ENCODE data around the gene MYRF. TPM values are rescaled to one million over a fixed set of nuclear protein-coding genes. Genes with fewer than 3 reads are reported as not detected.

MYRF gene
- total and polyA plus RNA-seq, 9 of the 15 experiments (the other 6 are each of a cell fraction or from before 2014, with no cell fraction given), result 2.3 to 25.8 (median 7.1) TPM

- TF ChIP-seq JUN (IDR thresholded peaks at IDR 0.05; ENCODE audit: borderline replicate concordance, low read depth, low read length), result no peak
- peak; percentile 3; the same call in 1 of the 2 replicates for TF ChIP-seq JUN (CRISPR knock-in tag; IDR thresholded peaks at IDR 0.05; ENCODE audit: borderline replicate concordance)
- TF ChIP-seq MCM5 (IDR thresholded peaks at IDR 0.05; ENCODE audit: low read depth), result no peak
- no peak for TF ChIP-seq ZNF830 (CRISPR knock-in tag; IDR thresholded peaks at IDR 0.05)
- no peak for TF ChIP-seq EP300 (IDR thresholded peaks at IDR 0.05; ENCODE audit: low read length)
- no peak for TF ChIP-seq ZNF584 (CRISPR knock-in tag; IDR thresholded peaks at IDR 0.05; ENCODE audit: low read depth)
- TF ChIP-seq ZFPM2 (CRISPR knock-in tag; IDR thresholded peaks at IDR 0.05), result no peak
- no peak for TF ChIP-seq LEF1 (IDR thresholded peaks at IDR 0.05)
- no peak for TF ChIP-seq MED1 (CRISPR knock-in tag; IDR thresholded peaks at IDR 0.05; ENCODE audit: borderline replicate concordance)
- TF ChIP-seq ZNF431 (CRISPR knock-in tag; IDR thresholded peaks at IDR 0.05), result no peak
- TF ChIP-seq FOSL1 (tag; conservative IDR thresholded peaks at IDR 0.05), result 0 out of 2 replicates have a peak, but pooled peaks have one; percentile 4
- TF ChIP-seq ZNF592 (IDR thresholded peaks at IDR 0.05), result no peak
- TF ChIP-seq KLF6 (CRISPR knock-in tag; IDR thresholded peaks at IDR 0.05; ENCODE audit: borderline replicate concordance), result no peak
- no peak for TF ChIP-seq SAFB (IDR thresholded peaks at IDR 0.05; ENCODE audit: borderline replicate concordance, low read depth, low read length)
- TF ChIP-seq TRIM24 (IDR thresholded peaks at IDR 0.05), result no peak
- no peak for TF ChIP-seq ZZZ3 (IDR thresholded peaks at IDR 0.05)
- TF ChIP-seq ELK3 (CRISPR knock-in tag; IDR thresholded peaks at IDR 0.05), result no peak
- TF ChIP-seq MCM3 (IDR thresholded peaks at IDR 0.05), result no peak
- no peak for TF ChIP-seq ZFP1 (CRISPR knock-in tag; IDR thresholded peaks at IDR 0.05)
- TF ChIP-seq NUFIP1 (IDR thresholded peaks at IDR 0.05; ENCODE audit: partially characterized antibody), result no peak
- no peak for TF ChIP-seq MIER1 (IDR thresholded peaks at IDR 0.05; ENCODE audit: low read depth)
- TF ChIP-seq PCBP2 (IDR thresholded peaks at IDR 0.05; ENCODE audit: low read depth, low read length, poor library complexity, severe bottlenecking), result no peak
- no peak for TF ChIP-seq RBM14 (IDR thresholded peaks at IDR 0.05; ENCODE audit: borderline replicate concordance, insufficient read depth, low read depth, low read length)
Measured at GRCh38 chr11:61815790-61816735, 63.6 kb downstream of the MYRF start (continued).

Measured in K562 (cell line).